NCI-H2029 (cell line): ENCODE results near the gene NPW.
A peak's percentile ranks its signal among the peaks of the same experiment; 100 is the strongest.

ENCODE experiments used
- DNase-seq: peaks from one replicate; lab custom pipeline; 2025; lab: John Stamatoyannopoulos, UW

NPW gene

GRCh38 chr16:1984347-1985225 lies 35.0 kb upstream of the NPW start:
- no peak for DNase-seq

- no peak for DNase-seq
Observed at GRCh38 chr16:1985466-1986150, 34.0 kb upstream of the NPW start.

GRCh38 chr16:1987198-1987597 lies 32.4 kb upstream of the NPW start:
- DNase-seq, result no peak

GRCh38 chr16:1989209-1990100 lies 30.1 kb upstream of the NPW start, which contains the start of gene SYNGR3:
Gene SYNGR3 (plus strand): TSS chr16:1989970. CDS start chr16:1990103, 133 bp downstream.
- DNase-seq, result no peak

GRCh38 chr16:1990101-1990350 lies 29.6 kb upstream of the NPW start:
- DNase-seq, result no peak

- DNase-seq, result no peak
Observed at GRCh38 chr16:1990351-1991134, 29.0 kb upstream of the NPW start.

GRCh38 chr16:1991135-1991551 lies 28.4 kb upstream of the NPW start:
- no peak for DNase-seq

GRCh38 chr16:1991588-1991947 lies 28.0 kb upstream of the NPW start:
- no peak for DNase-seq

- no peak for DNase-seq
Observed at GRCh38 chr16:1991948-1992703, 27.5 kb upstream of the NPW start.

GRCh38 chr16:1992704-1993317 lies 26.8 kb upstream of the NPW start:
- DNase-seq, result no peak

- peak; percentile 72 for DNase-seq
Observed at GRCh38 chr16:1993731-1994131, 25.9 kb upstream of the NPW start.

GRCh38 chr16:1997494-1998359 lies 21.9 kb upstream of the NPW start:
- DNase-seq, result no peak

GRCh38 chr16:1998360-1998835 lies 21.2 kb upstream of the NPW start:
- no peak for DNase-seq

- no peak for DNase-seq
Observed at GRCh38 chr16:1998852-1999801, 20.5 kb upstream of the NPW start.

GRCh38 chr16:1999866-2000514 lies 19.6 kb upstream of the NPW start:
- DNase-seq, result no peak

- DNase-seq, result no peak
Observed at GRCh38 chr16:2001035-2001434, 18.6 kb upstream of the NPW start.

- DNase-seq, result no peak
Observed at GRCh38 chr16:2001456-2002355, 17.9 kb upstream of the NPW start.
